NCI-H460 (cell line): ENCODE measurements around the gene SLC25A11. TPM values are rescaled to one million over a fixed set of nuclear protein-coding genes. Genes with fewer than 3 reads are reported as not detected.
"Not testable (repeated sequence)": the region's sequence is repeated elsewhere in the genome, so short reads cannot be mapped to it uniquely, and the experiment has no call there.

ENCODE experiments used
- DNase-seq: peaks from one replicate; pipeline ENCODE4 v3.0.0-alpha.2; 2016; ENCODE audit warnings: low read depth; ENCODE audit errors: extremely low read depth
- total RNA-seq: library from RNA; depleted of rRNA; stranded (reverse); fragments of >200 nt; shearing (Covaris generic); gene quantifications from 2 replicates; pipeline ENCODE4 v1.2.3, GENCODE V29; 2014

The SLC25A11 gene
- total RNA-seq, 1 experiment from 2014 or later = 53.4 TPM

- DNase-seq = no peak
Observed at GRCh38 chr17:4921320-4921719, 18.5 kb downstream of the SLC25A11 start.

- no peak for DNase-seq
Observed at GRCh38 chr17:4920351-4921048, 19.3 kb downstream of the SLC25A11 start.

- no peak for DNase-seq
Observed at GRCh38 chr17:4919511-4920047, 20.3 kb downstream of the SLC25A11 start.

GRCh38 chr17:4914551-4914950 lies 25.3 kb downstream of the SLC25A11 start:
- DNase-seq = not testable (repeated sequence)

GRCh38 chr17:4913994-4914393 lies 25.9 kb downstream of the SLC25A11 start:
- DNase-seq = no peak

GRCh38 chr17:4908711-4909496 lies 30.9 kb downstream of the SLC25A11 start:
- DNase-seq = peak; percentile 85

- DNase-seq = no peak
Observed at GRCh38 chr17:4908301-4908700, 31.5 kb downstream of the SLC25A11 start.

GRCh38 chr17:4906642-4907041 lies 33.2 kb downstream of the SLC25A11 start:
- DNase-seq = not testable (repeated sequence)

GRCh38 chr17:4903051-4903818 lies 36.6 kb downstream of the SLC25A11 start, which contains the start of gene CHRNE:
CHRNE (minus strand) TSS chr17:4903098; CDS start chr17:4903063, 35 bp downstream.
- peak; percentile 71 for DNase-seq

- no peak for DNase-seq
Observed at GRCh38 chr17:4902540-4902939, 37.3 kb downstream of the SLC25A11 start.

- no peak for DNase-seq
Observed at GRCh38 chr17:4901648-4902344, 38.0 kb downstream of the SLC25A11 start.

- DNase-seq = no peak
Observed at GRCh38 chr17:4901108-4901647, 38.7 kb downstream of the SLC25A11 start.

GRCh38 chr17:4900231-4901107 lies 39.4 kb downstream of the SLC25A11 start:
- DNase-seq = no peak

GRCh38 chr17:4899341-4900230 lies 40.3 kb downstream of the SLC25A11 start, which contains the start of gene C17orf107:
C17orf107 (plus strand) TSS chr17:4899536; CDS start chr17:4899763, 227 bp downstream.
- no peak for DNase-seq

- DNase-seq = no peak
Observed at GRCh38 chr17:4898927-4899326, 40.9 kb downstream of the SLC25A11 start.

- no peak for DNase-seq
Observed at GRCh38 chr17:4898351-4898750, 41.5 kb downstream of the SLC25A11 start.

GRCh38 chr17:4897785-4898184 lies 42.1 kb downstream of the SLC25A11 start:
- no peak for DNase-seq

GRCh38 chr17:4897198-4897687 lies 42.6 kb downstream of the SLC25A11 start:
- DNase-seq = no peak
